T-helper 2 cell treated with Interferon-gamma antibody and Interleukin-4, amounts not matched to agents 100 ng/mL and 5 ng/mL, for 36 hours (primary cell): Measurements from ENCODE around the gene SMKR1. TPM values are rescaled to one million over a fixed set of nuclear protein-coding genes. Genes with fewer than 3 reads are reported as not detected.
"Not testable (repeated sequence)": the region's sequence is repeated elsewhere in the genome, so short reads cannot be mapped to it uniquely, and the experiment has no call there.

Experiments
- intact Hi-C: fragments of 100-400 bp; cut with micrococcal nuclease; formaldehyde crosslinking; loops from one replicate; pipeline ENCODE4 v1.15.1; 2023
- total RNA-seq: library from RNA; stranded (reverse); gene quantifications from 2 replicates; pipeline ENCODE4 v1.2.3, GENCODE V29; 2022

Gene SMKR1
- 7.6 and 7.8 TPM in 2 replicates for total RNA-seq

- intact Hi-C loops, result loop anchor here (1.0 to 2.0 kb wide), 4 partner anchors 8 to 278 kb away; partner anchors contain the start of gene NRF1
Observed at GRCh38 chr7:129501760-129502707, at the start of gene SMKR1. TSS of gene SMKR1 (plus strand) at chr7:129502531. CDS start at chr7:129502825, 294 bp downstream.

DNA sequence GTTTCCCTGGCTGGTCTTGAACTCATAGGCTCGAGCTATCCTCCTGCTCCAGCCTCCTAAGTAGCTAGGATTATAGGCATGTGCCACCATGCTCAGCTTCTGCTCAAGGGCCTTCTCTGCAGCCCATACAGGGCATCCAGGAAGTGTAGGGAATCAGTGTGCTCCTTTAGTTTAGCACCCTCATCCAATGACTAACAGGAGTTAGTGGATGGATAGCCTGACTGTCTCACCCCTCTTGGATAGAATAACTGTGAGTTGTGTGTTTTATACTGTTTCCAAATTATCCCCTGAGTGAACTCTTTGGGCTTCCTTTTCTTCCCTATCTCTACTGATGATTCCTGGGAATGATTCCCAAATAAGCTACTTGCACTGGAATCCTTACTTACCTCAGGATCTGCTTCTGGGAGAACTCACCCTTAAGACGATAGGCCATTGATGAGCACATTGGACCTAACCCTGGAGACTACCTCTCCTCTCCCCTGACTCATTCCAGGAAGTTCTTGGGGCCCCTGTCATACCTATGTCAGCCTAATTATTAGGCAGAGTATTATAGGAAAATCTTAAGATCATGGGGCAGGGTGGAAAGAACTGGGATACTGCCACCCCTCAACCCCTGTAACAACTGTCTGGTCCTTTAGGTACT lies 49.6 kb upstream of the SMKR1 start:
- intact Hi-C loops, result no loop called here

DNA sequence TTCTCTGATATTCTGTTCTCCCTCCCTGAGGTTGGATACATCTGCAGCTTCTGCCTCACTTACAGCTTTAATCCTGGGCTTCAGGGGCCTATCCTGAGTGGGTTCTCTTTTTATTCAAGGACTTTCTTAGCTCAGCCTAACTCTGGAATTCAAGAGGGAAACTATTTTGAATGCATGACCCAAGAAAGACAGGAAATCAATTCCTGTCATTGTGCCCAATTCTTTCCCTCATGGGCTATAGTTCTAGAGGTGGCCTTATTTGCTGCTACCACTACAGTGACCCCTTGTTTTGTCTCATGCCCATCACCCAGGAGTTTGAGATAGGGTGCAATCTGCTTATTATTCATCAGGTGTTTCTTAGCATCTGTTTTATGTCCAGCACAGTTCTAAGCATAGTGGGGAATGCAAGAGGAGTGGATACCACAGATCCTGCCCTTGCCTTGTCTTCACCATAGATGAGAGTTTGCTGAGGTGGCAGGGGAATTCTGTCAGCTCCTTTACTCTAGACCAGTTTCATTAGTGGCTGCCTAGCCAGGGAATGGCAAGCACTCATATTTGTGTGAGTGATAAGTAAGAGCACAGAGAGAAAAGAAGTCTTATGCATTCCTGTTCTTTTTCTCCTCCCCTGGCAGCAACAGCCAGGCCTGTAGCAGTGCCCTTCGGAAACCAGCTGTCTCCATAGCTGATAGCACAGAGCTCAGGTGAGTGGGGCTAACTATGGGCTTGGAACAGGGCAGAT lies 48.7 kb upstream of the SMKR1 start:
- intact Hi-C loops, result no loop called here

GRCh38 chr7:129454249-129454551 lies 48.1 kb upstream of the SMKR1 start:
- intact Hi-C loops, result no loop called here

GRCh38 chr7:129456421-129456820 lies 45.9 kb upstream of the SMKR1 start:
- intact Hi-C loops, result no loop called here

GRCh38 chr7:129457101-129457500 lies 45.2 kb upstream of the SMKR1 start:
- intact Hi-C loops, result no loop called here

GRCh38 chr7:129458171-129458570 lies 44.2 kb upstream of the SMKR1 start:
- intact Hi-C loops, result no loop called here

DNA sequence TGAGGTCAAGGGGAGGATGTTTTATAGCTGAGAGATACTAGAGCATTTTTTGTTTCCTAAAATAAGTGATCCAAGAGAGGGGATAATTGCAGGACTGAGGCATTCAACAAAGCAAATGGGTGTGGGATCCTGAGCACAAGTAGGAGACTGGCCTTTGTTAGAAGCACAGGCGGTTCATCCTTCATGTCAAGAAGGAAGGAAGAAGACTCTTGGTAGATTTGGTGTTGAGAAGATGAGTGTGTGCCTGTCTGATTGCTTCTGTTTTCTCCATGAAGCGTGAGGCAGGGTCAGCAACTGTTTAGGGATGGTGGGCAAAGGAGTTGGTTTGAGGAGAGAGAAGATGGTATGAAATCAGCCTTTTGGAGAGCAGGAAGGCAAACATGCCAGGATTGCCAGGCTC lies 40.5 kb upstream of the SMKR1 start:
- intact Hi-C loops, result no loop called here

DNA sequence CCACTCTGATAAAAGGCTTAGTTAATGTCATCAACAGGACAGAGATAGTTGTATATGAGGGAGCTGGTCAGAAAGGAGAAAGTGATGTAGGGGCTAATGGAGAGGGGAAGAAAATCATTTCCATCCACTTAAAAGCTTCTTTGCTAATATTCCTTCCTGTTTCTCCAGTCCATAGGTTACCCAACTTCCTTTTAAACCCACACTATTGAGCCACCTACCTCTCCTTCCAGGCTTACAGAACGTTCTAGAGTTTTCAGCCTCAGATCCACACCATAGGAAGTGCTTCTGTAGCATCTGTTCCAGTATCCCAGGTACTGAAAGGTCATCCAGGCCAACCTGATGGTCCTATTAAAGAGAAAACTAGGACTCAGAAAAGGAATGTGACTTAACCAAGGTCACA lies 39.9 kb upstream of the SMKR1 start:
- intact Hi-C loops, result no loop called here

- intact Hi-C loops, result no loop called here
Observed at GRCh38 chr7:129464194-129464593, 38.1 kb upstream of the SMKR1 start.

DNA sequence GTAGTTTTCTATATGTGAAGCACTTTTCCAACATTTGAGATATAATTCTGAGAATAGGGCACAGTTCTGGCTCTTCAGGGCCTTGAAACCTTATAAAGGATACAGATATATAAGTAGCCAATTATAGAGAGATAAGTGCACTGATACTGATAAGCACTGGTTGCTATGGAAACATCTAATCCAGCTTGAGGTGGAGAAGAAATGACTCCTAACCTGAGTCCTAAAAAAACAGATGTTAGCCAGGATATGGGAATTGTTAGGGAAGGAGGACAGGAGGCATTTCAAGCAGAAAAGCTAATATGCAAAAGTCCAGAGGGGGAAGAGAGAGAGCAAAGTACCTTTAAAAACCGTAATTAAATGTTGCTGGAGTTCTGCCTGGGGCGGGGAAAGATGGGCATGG lies 37.3 kb upstream of the SMKR1 start:
- intact Hi-C loops, result no loop called here

DNA sequence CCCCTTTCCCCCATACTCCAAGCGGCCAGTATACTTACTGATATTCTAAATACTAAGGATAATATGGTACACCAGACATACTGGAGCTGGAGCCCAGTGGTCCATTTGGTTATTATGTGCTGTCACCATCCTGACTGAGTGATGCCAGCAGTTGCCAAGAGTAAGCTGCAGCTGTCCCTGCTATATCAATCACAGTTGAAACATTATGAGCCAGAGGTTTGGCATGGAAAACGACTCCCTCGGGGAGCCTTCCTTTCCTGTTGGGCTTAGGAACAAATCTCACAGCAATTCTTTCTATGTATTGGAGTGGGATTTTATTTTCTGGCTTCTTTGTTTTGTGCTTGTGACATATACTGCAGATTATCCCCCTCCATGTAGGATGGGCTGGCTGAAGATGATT lies 35.5 kb upstream of the SMKR1 start:
- intact Hi-C loops, result no loop called here

- intact Hi-C loops, result no loop called here
Observed at GRCh38 chr7:129468087-129468486, 34.2 kb upstream of the SMKR1 start.

DNA sequence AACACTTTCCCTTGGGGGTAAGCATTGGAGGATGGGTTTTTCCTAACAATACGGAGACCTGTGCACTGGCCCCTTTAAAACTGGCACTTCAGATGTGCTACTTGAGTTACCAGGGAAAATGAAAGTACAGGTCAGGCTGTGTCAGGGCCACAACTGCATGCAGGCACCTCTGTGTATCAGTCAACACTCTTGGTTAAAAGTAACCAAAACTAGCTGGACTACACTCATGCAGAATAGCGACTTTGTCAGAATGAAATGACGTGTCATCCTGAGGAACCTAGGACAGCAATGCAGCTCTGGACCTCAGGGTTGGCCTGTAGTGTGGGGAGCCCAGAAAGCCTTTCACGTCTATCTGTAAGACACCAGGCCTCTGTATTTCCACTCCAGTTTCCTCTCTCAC lies 33.8 kb upstream of the SMKR1 start:
- intact Hi-C loops, result no loop called here

- intact Hi-C loops, result loop anchor here (5.0 kb wide), 1 partner anchor 248 kb away; no protein-coding TSS in a partner anchor
Observed at GRCh38 chr7:129469930-129470329, 32.4 kb upstream of the SMKR1 start.

DNA sequence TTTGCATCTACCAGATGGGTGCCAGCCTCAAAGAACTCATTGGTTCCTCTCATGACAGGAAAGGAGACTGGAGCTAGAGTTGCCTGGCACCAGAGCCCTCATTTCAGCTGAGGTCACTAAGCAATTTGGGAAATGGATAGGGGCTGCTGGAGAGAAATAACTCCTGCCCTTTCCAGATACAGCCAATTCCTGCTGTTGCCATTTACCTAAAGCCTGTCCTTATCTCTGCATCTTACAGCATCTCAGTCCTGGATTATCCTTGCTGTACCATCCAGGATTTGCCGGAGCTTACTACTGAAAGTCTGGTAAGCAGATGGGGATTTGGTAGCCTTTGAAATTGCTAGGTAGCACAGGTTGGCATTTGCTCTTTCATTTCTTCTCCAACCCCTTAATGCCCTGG lies 31.9 kb upstream of the SMKR1 start:
- intact Hi-C loops, result loop anchor here (5.0 kb wide), 1 partner anchor 248 kb away; no protein-coding TSS in a partner anchor

DNA sequence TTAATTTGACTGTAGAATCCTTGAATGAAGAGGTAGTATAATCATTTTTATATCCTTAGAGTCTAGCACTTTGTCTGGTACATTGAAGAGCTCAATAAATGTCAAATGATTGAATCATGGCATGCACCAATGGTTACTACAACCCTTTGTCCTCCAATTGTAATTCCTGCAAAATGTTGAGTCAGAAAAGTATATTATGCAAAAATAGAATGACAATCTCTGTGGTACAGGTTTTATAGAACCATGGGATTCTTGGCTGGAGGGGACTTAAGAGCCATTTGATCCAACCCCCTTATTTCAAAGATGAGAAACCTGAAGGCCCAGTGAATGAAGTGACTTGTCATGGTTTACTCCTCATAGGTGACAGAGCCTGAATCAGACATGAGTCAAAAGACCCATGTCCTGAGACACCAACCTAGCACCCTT lies 30.9 kb upstream of the SMKR1 start:
- intact Hi-C loops, result loop anchor here (5.0 kb wide), 1 partner anchor 249 kb away; no protein-coding TSS in a partner anchor

DNA sequence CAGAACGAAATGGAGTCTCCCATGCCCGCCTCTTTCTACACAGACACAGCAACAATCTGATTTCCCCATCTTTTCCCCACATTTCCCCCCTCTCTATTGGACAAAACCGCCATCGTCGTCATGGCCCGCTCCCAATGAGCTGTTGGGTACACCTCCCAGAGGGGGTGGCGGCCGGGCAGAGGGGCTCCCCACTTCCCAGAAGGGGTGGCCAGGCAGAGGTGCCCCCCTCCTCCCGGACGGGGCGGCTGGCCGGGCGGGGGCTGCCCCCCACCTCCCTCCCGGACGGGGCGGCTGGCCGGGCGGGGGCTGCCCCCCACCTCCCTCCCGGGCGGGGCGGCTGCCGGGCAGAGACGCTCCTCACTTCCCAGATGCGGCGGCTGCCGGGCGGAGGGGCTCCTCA lies 26.4 kb upstream of the SMKR1 start:
- intact Hi-C loops, result not testable (repeated sequence)

DNA sequence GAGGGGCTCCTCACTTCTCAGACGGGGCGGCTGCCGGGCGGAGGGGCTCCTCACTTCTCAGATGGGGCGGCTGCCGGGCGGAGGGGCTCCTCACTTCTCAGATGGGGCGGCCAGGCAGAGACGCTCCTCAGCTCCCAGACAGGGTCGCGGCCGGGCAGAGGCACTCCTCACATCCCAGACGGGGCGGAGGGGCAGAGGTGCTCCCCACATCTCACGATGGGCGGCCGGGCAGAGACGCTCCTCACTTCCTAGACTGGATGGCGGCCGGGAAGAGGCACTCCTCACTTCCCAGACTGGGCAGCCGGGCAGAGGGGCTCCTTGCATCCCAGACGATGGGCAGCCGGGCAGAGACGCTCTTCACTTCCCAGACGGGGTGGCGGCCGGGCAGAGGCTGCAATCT lies 25.9 kb upstream of the SMKR1 start:
- intact Hi-C loops, result not testable (repeated sequence)

DNA sequence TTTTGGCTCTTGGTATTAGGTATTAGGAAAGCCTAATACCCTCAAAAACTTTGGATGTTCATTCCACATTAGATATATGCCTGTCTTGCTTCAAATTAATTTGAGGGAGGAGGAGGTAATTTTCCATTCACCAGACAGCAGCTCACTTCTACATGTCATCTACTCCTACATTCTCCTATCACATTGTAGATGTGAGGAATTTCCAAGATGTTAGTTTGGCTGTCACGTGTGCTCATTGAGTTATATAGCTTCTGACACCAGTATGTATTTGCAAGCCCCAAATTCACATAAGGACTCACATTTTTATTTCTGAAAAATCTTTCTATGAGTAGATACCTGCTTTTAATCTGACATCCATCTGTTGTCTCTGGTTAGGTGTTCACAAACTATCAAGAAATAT lies 22.5 kb upstream of the SMKR1 start:
- intact Hi-C loops, result no loop called here

GRCh38 chr7:129480674-129481363 lies 21.5 kb upstream of the SMKR1 start:
- intact Hi-C loops, result no loop called here
